ENCODE measurements around the gene CAMKK1. TPM values are rescaled to one million over a fixed set of nuclear protein-coding genes. Genes with fewer than 3 reads are reported as not detected.

CAMKK1 gene
- total RNA-seq, 1 experiment from 2014 or later, result 9.6 TPM

DNA sequence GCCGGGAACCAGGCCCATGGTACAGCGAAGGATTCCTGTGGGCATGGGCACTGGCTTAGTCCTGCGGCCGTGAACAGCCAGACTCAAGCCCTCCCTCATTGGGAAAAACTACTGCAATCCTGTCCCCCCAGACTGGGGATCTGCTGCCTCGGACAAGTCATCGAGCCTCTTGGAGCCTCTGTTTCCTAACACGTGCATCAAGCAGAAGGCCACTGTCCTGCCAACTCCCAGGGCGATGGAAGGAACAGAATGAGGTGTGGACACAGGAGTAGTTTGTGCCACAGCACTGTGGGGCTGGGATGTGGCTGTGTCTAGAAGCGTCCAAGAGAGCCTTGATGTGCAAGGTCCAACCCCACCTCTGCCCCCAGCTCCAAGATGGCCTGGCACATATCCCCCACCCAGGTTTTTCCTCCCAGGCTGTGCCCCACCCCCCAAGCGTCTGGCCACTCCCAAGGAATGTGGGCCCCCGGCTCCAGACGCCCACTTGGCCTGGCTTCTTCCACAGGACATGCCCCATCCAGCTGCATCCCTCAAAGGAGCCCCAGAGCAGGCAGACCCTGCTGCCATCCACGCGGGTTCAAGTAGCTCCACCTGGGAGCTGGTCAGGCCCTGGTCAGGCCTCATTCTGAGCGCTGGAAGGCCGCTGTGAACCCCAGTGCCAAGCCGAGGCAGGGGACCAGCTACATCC, 3.4 kb downstream of the CAMKK1 start:
- Mint-ChIP-seq H3K27ac (no peak overlapping the region), H3K4me1 (peaks cover 34% of the 10 kb centered on the region), H3K36me3 (0 out of 2 replicates have a peak, but pooled peaks cover 5% of the 10 kb centered on the region), H3K4me3 (no peak overlapping the region), H3K9me3 (no peaks in the 10 kb centered on the region), H3K27me3 (ENCODE audit: low read depth) (peaks cover 7% of the 10 kb centered on the region; the same call in 1 of the 2 replicates)
- DNase-seq (ENCODE audit: low spot score) (no peak), ATAC-seq (no peak)
- ChIA-PET POLR2A (interaction anchor here (1.1 kb wide), 1 partner anchor 44 kb away, joined by 4 read pairs; the partner anchor contains the start of gene NCBP3), CTCF (interaction anchor here (0.9 to 2.7 kb wide), 5 partner anchors 15 to 46 kb away, joined by 3 to 7 read pairs (median 3); no protein-coding TSS in a partner anchor)
- TF ChIP-seq TEAD4 (CRISPR knock-in tag; IDR thresholded peaks at IDR 0.05) (no peak), RORB (CRISPR knock-in tag; IDR thresholded peaks at IDR 0.05) (no peak), ZNF423 (CRISPR knock-in tag; IDR thresholded peaks at IDR 0.05) (no peak), OVOL2 (CRISPR knock-in tag; IDR thresholded peaks at IDR 0.05; ENCODE audit: borderline replicate concordance) (no peak), ESRRA (CRISPR knock-in tag; IDR thresholded peaks at IDR 0.05; ENCODE audit: borderline replicate concordance) (no peak), CBFB (CRISPR knock-in tag; IDR thresholded peaks at IDR 0.05; ENCODE audit: low read depth) (no peak), SP1 (CRISPR knock-in tag; conservative IDR thresholded peaks at IDR 0.05) (no peak), FOXK1 (CRISPR knock-in tag; IDR thresholded peaks at IDR 0.05) (no peak), ZNF396 (CRISPR knock-in tag; IDR thresholded peaks at IDR 0.05; ENCODE audit: borderline replicate concordance) (no peak), SMAD3 (CRISPR knock-in tag; IDR thresholded peaks at IDR 0.05; ENCODE audit: borderline replicate concordance) (no peak)
- TF ChIP-seq, protein P1, sequence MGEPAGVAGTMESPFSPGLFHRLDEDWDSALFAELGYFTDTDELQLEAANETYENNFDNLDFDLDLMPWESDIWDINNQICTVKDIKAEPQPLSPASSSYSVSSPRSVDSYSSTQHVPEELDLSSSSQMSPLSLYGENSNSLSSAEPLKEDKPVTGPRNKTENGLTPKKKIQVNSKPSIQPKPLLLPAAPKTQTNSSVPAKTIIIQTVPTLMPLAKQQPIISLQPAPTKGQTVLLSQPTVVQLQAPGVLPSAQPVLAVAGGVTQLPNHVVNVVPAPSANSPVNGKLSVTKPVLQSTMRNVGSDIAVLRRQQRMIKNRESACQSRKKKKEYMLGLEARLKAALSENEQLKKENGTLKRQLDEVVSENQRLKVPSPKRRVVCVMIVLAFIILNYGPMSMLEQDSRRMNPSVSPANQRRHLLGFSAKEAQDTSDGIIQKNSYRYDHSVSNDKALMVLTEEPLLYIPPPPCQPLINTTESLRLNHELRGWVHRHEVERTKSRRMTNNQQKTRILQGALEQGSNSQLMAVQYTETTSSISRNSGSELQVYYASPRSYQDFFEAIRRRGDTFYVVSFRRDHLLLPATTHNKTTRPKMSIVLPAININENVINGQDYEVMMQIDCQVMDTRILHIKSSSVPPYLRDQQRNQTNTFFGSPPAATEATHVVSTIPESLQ (CRISPR knock-in tag; IDR thresholded peaks at IDR 0.05), result no peak
- TF ChIP-seq, protein P2, sequence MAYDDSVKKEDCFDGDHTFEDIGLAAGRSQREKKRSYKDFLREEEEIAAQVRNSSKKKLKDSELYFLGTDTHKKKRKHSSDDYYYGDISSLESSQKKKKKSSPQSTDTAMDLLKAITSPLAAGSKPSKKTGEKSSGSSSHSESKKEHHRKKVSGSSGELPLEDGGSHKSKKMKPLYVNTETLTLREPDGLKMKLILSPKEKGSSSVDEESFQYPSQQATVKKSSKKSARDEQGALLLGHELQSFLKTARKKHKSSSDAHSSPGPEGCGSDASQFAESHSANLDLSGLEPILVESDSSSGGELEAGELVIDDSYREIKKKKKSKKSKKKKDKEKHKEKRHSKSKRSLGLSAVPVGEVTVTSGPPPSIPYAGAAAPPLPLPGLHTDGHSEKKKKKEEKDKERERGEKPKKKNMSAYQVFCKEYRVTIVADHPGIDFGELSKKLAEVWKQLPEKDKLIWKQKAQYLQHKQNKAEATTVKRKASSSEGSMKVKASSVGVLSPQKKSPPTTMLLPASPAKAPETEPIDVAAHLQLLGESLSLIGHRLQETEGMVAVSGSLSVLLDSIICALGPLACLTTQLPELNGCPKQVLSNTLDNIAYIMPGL (CRISPR knock-in tag; IDR thresholded peaks at IDR 0.05), result no peak
- TF ChIP-seq, protein P3, sequence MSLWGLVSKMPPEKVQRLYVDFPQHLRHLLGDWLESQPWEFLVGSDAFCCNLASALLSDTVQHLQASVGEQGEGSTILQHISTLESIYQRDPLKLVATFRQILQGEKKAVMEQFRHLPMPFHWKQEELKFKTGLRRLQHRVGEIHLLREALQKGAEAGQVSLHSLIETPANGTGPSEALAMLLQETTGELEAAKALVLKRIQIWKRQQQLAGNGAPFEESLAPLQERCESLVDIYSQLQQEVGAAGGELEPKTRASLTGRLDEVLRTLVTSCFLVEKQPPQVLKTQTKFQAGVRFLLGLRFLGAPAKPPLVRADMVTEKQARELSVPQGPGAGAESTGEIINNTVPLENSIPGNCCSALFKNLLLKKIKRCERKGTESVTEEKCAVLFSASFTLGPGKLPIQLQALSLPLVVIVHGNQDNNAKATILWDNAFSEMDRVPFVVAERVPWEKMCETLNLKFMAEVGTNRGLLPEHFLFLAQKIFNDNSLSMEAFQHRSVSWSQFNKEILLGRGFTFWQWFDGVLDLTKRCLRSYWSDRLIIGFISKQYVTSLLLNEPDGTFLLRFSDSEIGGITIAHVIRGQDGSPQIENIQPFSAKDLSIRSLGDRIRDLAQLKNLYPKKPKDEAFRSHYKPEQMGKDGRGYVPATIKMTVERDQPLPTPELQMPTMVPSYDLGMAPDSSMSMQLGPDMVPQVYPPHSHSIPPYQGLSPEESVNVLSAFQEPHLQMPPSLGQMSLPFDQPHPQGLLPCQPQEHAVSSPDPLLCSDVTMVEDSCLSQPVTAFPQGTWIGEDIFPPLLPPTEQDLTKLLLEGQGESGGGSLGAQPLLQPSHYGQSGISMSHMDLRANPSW (CRISPR knock-in tag; conservative IDR thresholded peaks at IDR 0.05; ENCODE audit: low read depth), result no peak
- TF ChIP-seq, protein P4, sequence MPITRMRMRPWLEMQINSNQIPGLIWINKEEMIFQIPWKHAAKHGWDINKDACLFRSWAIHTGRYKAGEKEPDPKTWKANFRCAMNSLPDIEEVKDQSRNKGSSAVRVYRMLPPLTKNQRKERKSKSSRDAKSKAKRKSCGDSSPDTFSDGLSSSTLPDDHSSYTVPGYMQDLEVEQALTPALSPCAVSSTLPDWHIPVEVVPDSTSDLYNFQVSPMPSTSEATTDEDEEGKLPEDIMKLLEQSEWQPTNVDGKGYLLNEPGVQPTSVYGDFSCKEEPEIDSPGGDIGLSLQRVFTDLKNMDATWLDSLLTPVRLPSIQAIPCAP (CRISPR knock-in tag; IDR thresholded peaks at IDR 0.05), result no peak

DNA sequence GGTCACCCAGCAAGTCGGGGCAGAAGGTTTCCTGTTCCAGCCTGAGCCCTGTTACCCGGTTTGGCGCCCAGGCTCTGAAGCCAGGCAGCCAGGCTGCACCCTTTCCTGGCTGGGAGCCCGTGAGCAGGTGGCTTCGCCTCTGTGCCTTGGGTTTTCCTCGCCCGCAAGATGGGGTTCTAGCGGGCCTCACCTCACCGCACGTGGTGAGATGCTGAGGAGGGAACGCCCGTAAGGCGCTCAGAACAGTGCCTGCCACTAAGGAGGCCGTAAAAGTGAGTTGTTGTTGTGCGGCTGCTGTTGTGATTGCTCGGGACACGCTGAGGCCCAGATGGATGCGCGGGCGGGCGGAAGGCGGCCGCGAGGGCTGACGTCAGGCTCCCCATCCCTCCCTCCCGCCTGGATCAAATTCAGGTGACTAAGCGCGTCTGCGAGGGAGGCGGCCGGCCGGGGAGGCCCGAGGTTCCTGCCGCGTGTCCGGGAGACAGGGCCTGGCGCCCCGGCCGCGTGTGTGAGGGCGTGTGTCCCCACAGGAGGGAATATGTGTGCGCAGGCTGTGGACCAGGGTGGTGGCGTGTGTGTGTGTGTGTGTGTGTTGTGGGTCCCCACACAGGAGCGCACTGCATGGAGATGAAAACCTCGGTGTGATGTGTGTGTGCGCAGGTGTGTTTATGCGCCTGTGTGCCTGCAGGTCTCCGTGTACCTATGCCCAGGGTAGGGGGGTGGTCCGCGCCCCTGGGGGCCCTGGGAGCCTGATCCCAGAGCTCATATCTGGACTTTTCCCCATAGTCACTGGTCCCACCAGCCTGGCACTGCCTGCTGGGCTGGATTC, 4.3 kb downstream of the CAMKK1 start:
- ATAC-seq (no peak; the same call in 1 of the 2 replicates), DNase-seq (ENCODE audit: low spot score) (peak; percentile 57)
- H3K27ac Mint-ChIP-seq, result 0 out of 2 replicates have a peak overlapping the region, but pooled peaks have one; percentile 27
- CTCF ChIA-PET, result interaction anchor here (1.0 to 2.7 kb wide), 4 partner anchors 15 to 45 kb away, joined by 3 to 7 read pairs (median 4); partner anchors contain the start of gene NCBP3
- H3K36me3 Mint-ChIP-seq, result 0 out of 2 replicates have a peak, but pooled peaks cover 5% of the 10 kb centered on the region
- no peak overlapping the region for H3K4me3 Mint-ChIP-seq
- POLR2A ChIA-PET, result no interaction called here
- peaks cover 5% of the 10 kb centered on the region; the same call in 1 of the 2 replicates for H3K27me3 Mint-ChIP-seq (ENCODE audit: low read depth)
- H3K4me1 Mint-ChIP-seq, result peaks cover 28% of the 10 kb centered on the region
- no peak for TF ChIP-seq NR2C2 (CRISPR knock-in tag; IDR thresholded peaks at IDR 0.05)
- TF ChIP-seq, protein P5, sequence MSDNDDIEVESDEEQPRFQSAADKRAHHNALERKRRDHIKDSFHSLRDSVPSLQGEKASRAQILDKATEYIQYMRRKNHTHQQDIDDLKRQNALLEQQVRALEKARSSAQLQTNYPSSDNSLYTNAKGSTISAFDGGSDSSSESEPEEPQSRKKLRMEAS (CRISPR knock-in tag; IDR thresholded peaks at IDR 0.05), result peak; percentile 73
- TF ChIP-seq, protein P6, sequence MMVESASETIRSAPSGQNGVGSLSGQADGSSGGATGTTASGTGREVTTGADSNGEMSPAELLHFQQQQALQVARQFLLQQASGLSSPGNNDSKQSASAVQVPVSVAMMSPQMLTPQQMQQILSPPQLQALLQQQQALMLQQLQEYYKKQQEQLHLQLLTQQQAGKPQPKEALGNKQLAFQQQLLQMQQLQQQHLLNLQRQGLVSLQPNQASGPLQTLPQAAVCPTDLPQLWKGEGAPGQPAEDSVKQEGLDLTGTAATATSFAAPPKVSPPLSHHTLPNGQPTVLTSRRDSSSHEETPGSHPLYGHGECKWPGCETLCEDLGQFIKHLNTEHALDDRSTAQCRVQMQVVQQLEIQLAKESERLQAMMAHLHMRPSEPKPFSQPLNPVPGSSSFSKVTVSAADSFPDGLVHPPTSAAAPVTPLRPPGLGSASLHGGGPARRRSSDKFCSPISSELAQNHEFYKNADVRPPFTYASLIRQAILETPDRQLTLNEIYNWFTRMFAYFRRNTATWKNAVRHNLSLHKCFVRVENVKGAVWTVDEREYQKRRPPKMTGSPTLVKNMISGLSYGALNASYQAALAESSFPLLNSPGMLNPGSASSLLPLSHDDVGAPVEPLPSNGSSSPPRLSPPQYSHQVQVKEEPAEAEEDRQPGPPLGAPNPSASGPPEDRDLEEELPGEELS (CRISPR knock-in tag; IDR thresholded peaks at IDR 0.05), result peak; percentile 18; the same call in 1 of the 2 replicates
- TF ChIP-seq ZBTB21 (CRISPR knock-in tag; IDR thresholded peaks at IDR 0.05; ENCODE audit: borderline replicate concordance), result no peak
- no peaks in the 10 kb centered on the region for H3K9me3 Mint-ChIP-seq
